HG03175 (cell line): ENCODE measurements around the gene ATR.

Experiments used
- ATAC-seq: cut with Tn5 transposase; IDR thresholded peaks from one replicate; pipeline ENCODE4 v1.9.1; 2021; ENCODE audit warnings: mild to moderate bottlenecking, moderate library complexity; ENCODE audit not compliant: unreplicated experiment

The ATR gene

DNA sequence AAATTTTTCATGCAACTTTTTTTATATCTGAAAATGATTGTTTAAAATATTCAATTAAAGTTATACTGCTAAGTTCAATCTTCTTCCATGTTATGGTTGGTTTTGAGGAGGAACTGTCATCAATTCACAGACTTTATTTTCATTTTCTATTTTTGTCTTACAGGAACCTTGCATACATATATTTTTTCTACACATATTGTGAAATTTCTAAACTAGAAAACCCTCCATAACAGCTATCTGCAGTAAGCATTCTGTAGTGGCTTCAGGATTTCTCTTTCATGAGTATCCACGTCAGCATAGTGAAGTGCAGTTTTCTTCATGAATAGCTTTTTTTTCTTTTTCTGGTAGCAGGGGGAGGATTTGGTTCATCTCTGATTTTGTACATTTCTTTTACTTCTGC, 48.2 kb downstream of the ATR start:
- ATAC-seq, result no peak

DNA sequence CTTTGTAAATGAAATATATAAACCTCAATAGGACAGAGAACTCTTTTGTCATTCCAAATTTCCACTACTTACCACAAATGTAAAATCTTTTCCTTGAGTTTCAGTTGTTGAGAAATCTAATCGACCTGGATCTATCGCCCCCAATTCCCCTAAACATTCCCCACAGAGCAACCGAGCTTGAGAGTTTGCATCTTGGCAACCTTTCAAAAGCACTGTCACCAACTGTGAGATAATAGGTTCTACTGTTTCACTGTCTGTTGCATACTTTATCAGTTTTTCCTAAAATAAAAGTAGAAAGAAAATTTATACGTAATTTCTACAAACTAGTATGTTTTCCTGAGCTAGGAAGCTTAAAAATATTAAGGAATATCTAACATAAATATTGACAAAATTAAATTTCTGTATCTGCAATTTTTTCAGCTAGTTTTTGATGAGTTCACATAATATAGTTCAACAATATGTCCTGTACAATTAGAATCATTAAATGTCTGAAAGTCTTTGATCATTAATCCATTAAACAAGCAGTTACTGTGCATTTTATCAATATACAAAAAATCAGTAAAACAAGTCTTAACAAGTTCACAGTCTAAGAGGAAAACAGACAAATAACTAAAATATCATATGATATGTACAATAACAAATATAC, 54.5 kb downstream of the ATR start:
- ATAC-seq, result no peak

GRCh38 chr3:142509079-142509478, 69.5 kb downstream of the ATR start:
- no peak for ATAC-seq

- no peak for ATAC-seq
These were observed 71.3 kb downstream of the ATR start for GRCh38 chr3:142507241-142507640.

GRCh38 chr3:142502187-142502985, 76.1 kb downstream of the ATR start:
- ATAC-seq, result no peak

DNA sequence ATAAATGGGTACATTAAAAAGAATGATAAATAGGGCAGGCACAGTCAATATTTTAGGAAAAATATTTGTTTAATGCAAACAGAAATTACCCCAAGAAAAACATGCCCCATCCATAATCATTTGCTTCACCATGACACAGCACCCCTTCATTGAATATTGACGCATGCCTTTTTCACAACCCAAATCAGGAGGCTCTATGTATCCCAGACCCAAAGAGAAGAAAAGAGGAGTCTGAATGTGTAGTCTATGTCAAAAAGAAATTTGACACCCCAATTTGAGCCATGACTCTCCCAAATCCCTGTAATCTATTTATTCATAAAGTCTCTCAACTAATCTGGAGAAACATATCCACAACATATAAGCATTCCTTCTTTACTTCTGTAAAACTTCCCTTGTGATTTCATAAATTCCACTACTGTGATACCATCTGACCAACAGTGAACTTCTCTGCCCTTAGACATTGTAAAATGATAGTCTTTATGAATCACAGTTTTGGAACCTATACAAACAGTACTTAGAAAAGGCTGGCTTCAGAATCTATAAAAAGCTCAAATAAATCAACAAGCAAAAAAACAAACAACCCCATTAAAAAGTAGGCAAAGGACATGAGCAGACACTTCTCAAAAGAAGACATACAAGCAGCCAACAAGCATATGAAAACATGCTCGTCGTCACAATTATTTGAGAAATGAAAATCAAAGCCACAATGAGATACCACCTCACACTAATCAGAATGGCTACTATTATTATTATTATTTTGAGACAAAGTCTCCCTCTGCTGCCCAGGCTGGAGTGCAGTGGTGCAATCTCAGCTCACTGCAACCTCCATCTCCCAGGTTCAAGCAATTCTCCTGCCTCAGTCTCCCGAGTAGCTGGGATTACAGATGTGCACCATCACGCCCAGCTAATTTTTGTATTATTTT, 77.3 kb downstream of the ATR start:
- no peak for ATAC-seq

GRCh38 chr3:142500211-142500610, 78.3 kb downstream of the ATR start:
- ATAC-seq, result no peak

GRCh38 chr3:142498397-142499180, 79.9 kb downstream of the ATR start:
- ATAC-seq, result peak; percentile 68

DNA sequence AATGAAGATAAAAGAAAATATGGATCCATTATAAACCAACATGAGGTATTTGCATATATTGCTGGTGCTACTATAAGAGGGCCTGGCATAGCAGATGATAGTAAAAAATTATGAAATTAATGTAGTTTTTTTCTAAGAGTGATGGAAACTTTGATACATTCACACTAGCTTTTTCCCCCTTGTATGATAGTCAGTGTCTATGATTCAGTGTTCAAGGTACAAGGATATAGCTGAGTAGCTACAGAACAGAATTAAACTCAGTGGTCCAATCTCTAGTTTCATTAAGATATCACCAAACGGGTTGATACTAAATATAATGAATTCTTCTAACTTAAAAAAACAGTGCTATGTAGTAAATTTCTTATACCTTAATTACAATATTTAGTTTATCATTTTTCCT, 80.8 kb downstream of the ATR start:
- no peak for ATAC-seq

DNA sequence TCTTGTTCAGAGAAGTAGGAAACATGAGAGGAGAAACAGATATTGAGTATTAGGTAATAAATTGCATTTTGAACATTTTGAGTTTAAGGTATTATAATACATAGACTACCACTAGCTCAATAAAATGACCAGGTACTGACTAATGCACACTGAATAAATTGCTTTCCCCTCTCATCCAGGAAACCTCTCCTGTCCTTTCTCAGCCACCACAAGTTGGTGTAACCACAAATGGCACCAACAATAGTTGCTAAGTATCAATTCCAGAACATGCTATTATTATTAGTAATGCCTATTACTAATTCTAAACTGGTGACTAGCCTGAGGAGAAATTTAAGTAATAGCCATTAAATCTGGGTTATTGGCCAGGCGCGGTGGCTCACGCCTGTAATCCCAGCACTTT, 83.4 kb downstream of the ATR start:
- no peak for ATAC-seq

GRCh38 chr3:142492184-142492583, 86.3 kb downstream of the ATR start:
- no peak for ATAC-seq

DNA sequence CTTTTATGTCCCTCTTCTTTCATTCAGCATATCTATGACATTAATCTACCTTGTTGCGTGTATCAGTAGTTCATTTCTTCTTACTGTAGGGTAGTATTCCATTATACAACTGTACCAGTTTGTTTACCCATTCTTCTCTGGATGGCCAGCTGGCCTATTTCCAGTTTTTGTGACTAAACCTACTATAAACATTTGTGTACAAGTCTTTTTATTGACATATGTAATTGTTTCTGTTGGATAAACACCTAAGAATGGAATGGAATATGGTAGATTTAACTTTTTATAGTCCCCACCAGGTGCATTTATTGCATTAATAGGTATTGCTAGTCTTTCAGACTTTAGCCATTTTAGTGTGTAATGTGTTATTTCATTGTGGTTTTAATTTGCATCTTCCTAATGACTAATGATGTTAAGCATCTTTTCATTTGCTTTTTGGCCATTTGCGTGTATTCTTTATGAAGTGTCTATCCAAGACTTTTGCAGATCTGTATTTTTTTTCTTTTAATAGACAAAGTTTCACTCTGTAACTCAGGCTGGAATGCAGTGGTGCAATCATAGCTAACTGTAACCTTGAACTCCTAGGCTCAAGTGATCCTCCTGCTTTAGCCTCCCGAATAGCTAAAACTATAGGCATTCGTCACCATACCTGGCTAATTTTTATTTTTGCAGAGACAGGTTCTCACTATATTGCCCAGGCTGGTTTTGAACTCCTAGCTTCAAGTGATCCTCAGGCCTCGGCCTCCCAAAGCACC, 88.8 kb downstream of the ATR start:
- no peak for ATAC-seq

GRCh38 chr3:142484912-142485435, 93.6 kb downstream of the ATR start:
- no peak for ATAC-seq

- no peak for ATAC-seq
These were observed 97.3 kb downstream of the ATR start for GRCh38 chr3:142481196-142481595.

DNA sequence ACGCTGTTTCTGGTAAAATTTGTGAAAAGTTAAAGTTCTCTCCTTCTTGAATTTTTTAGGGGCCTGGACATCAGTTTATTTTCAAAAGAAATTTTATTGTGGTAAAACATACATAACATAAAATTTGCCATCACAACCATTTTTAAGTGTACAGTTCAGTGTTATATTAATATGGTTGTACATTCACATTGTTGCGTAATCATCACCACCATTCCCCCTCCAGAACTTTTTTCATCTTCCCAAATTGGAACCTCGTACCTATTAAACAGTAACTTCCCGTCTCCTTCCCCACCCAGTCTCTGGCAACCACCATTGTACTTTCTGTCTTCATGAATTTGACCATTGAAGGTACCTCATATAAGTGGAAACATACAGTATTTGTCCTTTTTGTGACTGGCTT, 107.7 kb downstream of the ATR start:
- no peak for ATAC-seq

DNA sequence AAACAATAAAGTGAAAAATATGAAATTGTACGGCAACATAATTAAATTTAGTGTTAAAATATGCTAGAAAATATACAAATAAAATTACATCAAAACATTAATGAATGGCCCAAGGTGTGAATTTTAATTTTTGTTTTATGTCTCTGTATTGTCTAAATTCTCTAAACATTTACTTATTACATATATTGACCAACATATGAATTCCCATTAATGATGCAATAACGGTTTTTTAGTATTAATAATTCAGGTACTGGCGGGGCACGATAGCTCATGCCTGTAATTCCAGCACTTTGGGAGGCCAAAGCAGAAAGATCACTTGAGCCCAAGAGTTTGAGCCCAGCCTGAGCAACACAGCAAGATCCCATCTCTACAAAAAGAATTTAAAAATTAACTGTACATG, 110.1 kb downstream of the ATR start:
- ATAC-seq, result no peak

DNA sequence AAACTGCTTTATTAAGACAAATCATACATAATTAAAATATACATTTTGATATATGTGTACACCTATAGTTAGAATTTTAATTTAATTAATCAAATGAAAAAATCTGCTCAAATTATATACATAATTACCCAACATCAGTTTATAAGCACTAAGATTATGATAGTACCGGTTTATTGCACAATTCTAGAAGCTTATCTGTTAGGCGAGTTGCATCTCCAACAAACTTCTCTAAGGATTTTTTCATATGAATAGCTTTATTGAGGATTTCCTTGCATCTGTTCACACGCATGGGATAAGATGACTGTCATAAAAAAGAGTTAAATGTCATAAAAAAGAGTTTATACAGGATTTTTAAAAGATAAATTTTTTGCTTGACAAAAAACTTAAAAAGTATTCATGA, 110.8 kb downstream of the ATR start:
- ATAC-seq, result no peak

DNA sequence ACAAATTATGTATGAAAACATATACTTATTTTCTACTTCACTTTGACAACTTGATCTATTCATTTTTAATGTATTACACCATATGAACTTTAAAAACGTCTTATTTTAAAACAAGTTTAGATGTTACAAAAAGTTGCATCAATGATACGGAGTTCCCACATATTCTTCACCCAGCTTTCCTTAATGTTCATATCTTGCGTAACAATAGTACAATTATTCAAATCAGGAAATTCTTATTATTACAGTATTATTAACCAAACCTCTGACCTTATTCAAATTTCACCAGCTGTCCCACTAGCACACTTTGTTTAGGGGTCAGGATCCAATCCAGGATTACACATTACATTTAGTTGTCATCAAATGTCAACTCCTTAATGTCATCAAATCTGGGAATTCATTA, 117.8 kb downstream of the ATR start:
- no peak for ATAC-seq

- ATAC-seq, result no peak
These were observed 118.6 kb downstream of the ATR start for GRCh38 chr3:142459929-142460328.

DNA sequence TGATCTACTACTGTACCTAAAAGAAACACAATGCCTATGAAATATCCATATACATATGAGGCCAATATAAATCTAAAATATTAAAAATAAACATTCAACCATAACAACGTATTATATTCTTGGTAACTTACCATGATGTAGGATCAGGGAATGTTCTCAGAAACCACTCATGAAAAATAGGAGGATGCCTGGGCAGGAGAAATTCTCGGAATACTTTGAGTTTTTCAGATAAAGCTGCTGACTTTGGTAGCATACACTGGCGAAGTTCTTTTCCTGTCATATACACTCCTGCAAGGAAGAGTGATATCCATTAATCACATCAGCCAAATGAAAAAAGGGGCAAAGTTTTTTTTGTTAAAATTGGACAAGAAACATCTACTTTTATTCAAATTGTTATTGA, 119.4 kb downstream of the ATR start:
- no peak for ATAC-seq
